ENCODE measurements around the gene ERC1. TPM values are rescaled to one million over a fixed set of nuclear protein-coding genes. Genes with fewer than 3 reads are reported as not detected.
A peak's percentile ranks its signal among the peaks of the same experiment; 100 is the strongest.

The ERC1 gene
- total RNA-seq, 4 donors from 2014 or later = 46.1 to 83.2 (median 63.8) TPM

DNA sequence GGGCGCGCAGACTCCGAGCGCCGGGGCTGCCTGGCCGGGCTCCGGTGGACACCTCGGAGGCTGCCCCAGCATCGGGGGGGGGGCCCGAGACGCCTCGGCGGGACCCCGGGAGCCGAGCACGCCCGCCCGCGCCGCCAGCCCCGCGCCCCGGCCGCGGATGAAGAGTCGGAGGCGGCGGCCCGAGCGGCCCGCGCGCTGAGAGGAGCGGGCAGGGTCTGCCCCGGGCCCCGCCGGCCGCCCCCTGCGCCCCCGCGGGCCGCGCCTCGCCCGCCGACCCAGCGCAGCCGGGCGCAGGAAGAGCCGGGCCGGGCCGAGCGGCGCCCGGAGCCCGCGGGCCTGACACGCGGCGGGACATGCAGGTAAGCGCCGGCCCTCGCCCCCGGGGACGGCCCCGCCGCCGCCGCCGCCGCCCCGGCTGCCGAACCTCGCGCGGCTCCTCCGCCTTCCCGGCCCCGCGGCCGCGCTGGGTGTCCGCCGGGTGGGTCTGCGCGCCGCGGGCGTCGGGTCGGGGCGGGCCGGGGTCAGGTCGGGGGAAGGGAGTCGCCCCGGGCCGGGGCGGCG is 539.6 kb downstream of the ERC1 start:
- TF ChIP-seq, protein P1, sequence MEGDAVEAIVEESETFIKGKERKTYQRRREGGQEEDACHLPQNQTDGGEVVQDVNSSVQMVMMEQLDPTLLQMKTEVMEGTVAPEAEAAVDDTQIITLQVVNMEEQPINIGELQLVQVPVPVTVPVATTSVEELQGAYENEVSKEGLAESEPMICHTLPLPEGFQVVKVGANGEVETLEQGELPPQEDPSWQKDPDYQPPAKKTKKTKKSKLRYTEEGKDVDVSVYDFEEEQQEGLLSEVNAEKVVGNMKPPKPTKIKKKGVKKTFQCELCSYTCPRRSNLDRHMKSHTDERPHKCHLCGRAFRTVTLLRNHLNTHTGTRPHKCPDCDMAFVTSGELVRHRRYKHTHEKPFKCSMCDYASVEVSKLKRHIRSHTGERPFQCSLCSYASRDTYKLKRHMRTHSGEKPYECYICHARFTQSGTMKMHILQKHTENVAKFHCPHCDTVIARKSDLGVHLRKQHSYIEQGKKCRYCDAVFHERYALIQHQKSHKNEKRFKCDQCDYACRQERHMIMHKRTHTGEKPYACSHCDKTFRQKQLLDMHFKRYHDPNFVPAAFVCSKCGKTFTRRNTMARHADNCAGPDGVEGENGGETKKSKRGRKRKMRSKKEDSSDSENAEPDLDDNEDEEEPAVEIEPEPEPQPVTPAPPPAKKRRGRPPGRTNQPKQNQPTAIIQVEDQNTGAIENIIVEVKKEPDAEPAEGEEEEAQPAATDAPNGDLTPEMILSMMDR (IDR thresholded peaks at IDR 0.05) = no peak
- ATAC-seq (ENCODE audit: low FRiP score) = peak; percentile 36
- DNase-seq (ENCODE audit: low spot score) = no peak

DNA sequence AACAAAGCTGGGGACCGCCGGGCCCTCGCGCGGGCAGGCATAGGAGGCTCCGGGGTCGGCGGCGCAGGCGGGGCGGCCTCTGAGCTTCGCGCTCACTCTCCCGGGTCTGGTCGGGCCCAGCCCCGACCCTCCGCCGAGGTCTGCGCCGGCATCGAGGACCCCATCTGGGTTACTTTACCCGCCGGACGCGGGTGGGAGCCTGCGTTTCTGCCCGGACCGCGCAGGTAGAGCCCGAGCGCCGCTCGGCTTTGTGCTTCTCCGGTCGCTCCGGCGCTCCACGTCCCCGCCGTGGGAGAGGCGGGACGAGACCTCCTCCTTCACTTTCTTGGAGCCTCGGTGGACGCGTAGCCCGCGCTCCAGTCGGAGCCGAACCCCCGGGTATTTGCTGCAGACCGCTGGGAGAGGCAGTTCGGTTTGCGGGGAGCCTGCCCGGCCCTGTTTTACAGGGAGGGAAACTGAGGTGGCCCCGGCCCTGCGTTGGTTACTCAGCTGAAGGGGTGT is 540.2 kb downstream of the ERC1 start:
- TF ChIP-seq, protein P1 (IDR thresholded peaks at IDR 0.05) = no peak
- ATAC-seq (ENCODE audit: low FRiP score) = no peak
- DNase-seq (ENCODE audit: low spot score) = no peak

DNA sequence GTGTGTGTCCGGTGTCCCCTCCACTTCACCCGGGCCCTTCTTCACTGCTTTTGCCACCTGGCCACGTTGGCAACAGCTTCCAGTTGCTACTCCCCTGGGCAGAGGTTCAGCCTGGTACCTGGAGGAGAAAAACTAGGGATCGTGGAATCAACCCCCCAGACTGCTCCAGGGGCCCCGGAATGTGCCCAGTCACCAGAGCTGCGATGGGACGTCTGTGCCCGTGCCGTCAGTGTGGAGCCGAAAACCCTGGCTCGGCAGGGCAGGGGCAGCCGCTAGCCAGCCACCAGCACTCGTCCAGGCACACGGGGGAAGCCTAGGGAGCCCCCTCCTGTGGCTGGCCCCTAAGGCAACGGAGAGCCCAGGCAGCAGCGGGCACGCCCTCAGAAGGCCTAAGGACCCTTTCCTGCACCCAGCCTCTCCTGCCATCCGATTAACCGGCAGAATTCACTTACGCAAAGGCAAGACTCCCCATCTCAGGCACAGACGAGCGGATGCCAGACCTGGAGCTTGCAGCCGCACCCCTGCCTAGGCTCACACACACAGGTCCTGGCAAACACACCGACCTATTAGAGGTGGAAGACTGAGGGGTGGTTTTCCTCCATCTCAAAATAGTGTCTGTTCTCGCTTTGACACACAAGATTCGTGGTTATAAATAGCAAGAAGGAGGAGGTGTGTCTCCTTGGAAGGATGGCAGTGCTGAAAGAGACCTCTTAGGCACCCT is 540.8 kb downstream of the ERC1 start:
- TF ChIP-seq, protein P1 (IDR thresholded peaks at IDR 0.05) = no peak
- no peak for ATAC-seq (ENCODE audit: low FRiP score)
- no peak for DNase-seq (ENCODE audit: low spot score)

DNA sequence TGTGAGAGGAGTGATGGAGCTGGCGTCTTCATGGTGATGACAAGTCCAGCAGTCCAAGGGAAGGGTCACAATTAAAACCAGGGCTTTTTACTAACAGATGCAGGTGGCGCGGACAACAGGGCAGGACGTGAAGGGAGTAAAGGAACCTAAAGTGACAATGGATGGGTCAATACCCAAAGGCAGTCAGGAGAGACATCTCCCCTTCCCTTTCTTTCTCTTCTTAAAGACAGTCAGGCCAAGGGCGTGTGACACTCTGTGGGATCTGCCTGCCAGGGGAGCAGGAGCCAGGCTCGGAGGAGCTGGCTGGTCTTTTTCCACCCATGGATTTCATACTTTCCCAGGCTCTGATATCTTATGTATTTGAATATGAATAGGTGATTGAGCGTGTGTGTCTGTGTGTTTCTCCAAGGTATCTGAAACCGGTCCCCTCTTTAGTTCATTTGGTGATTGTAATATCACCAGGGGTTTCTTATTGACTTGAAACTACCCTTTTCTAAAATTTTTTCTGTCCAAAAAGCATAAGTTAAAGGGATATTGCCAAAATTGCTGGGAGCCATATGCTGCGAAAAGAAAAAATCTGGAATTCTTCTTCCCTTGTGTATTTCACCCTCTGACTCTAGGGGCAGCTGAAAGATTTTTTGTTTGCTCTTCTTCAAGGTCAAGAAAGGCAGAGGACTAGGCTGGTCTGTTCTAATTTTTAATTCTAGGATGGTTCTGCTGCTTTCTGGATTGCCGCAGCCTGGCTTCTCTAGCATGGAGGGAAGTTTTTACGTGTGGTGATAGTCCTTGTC is 541.5 kb downstream of the ERC1 start:
- TF ChIP-seq, protein P1 (IDR thresholded peaks at IDR 0.05) = no peak
- ATAC-seq (ENCODE audit: low FRiP score) (no peak), DNase-seq (ENCODE audit: low spot score) (no peak)

DNA sequence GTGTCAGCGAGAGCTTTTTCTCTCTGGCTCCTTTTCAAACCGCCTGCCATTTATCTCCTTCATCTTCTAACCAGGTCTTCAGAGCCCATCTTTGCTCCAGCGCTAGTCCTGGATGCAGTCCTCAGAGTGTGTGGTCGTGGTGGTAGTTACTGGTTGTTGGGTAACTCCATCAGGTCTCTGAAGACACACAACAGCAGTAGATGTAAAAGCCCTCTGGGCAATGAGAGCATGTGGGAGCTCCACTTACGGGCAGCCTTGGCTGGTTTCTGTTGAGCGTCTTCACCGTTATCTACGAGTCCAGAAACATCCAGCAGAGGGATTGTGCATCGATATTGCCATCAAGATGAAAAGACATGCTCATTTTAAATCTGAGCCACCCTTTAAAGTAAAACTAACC is 542.2 kb downstream of the ERC1 start:
- TF ChIP-seq, protein P1 (IDR thresholded peaks at IDR 0.05) = no peak
- DNase-seq (ENCODE audit: low spot score) (no peak), ATAC-seq (ENCODE audit: low FRiP score) (no peak)

DNA sequence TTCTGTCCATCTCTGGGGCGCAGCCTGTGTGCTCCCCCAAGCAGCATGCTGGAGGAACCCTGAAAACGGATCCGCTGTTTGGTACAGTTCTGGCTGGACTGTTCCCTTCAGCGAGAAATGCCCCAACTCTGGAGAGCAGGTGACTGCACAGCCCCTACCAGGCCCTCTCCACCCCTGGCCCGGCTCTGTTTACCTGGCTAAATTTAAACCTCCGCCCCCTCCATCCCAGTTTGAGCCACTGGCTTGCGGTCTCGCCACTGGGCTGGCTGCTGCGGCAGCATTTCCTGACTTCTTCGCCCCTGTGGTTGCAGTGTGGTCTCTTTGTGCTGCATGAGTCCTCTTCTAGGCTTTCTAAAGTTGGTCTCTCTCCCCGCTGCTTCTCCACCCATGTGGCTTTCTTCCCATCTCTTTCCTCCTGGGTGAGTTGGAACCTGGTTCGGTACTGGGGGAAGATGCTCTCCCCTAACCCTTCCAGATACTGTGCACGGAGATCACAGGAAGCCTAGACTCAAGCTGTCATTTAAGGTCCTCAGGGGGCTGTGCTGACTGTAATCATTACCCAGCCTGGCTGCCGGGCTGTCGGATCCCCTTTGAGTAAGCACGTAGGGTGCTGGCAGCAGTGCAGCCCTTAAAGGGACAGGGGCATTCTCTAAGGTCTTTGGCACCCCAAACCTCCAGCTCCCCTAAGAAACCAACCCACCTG is 542.7 kb downstream of the ERC1 start:
- TF ChIP-seq, protein P1 (IDR thresholded peaks at IDR 0.05) = no peak
- ATAC-seq (ENCODE audit: low FRiP score) = no peak
- no peak for DNase-seq (ENCODE audit: low spot score)

Measured in omental fat pad (tissue), 4 donors.